Measurements from ENCODE around the gene C2CD2. TPM values are rescaled to one million over a fixed set of nuclear protein-coding genes. Genes with fewer than 3 reads are reported as not detected.

The C2CD2 gene
- total and polyA plus RNA-seq, 2 donors (not counting 1 experiment from before 2014, with no cell fraction given), result 6.8 to 11.9 TPM

DNA sequence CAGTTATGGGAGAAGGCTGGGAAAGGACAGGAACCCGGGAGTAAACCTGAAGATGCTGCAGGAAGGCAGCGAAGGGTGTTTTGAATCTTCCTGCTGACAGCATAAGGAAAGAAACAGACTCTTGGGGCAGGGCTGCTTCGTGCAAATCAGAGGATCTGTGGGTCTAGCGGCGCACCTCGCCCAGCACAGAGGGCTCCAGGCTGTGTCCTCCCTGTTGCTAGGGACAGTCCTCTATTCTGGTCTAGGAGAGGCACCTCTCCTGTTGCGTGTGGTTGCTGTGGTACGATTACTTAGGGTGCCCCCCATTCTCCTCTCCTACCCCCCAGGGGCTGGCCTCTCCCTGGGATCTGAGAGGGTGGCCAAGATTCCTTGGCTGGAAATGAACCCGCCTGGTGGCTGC, 11.4 kb downstream of the C2CD2 start:
- H3K4me3 Mint-ChIP-seq, result no peak overlapping the region
- H3K9me3 Mint-ChIP-seq (ENCODE audit: insufficient read depth), result no peaks in the 10 kb centered on the region
- no peak overlapping the region for H3K27ac Mint-ChIP-seq
- H3K4me1 Mint-ChIP-seq, result no peaks in the 10 kb centered on the region
- Histone ChIP-seq H4K20me1 (ENCODE audit: control insufficient read depth, insufficient read depth, low read length, poor library complexity, severe bottlenecking) (no peaks in the 10 kb centered on the region), H2AFZ (ENCODE audit: insufficient read depth, low read depth, low read length, poor library complexity, severe bottlenecking) (no peak overlapping the region), H3K27ac (ENCODE audit: low read length in 2 of 2) (no peak overlapping the region), H3K4me2 (replicated peaks; ENCODE audit: low read depth, low read length, poor library complexity, severe bottlenecking) (no peak overlapping the region), H3K9me3 (ENCODE audit: control extremely low read depth in 1 of 3, control insufficient read depth in 2 of 3, insufficient read depth in 1 of 3, low read length in 2 of 3) (no peaks in the 10 kb centered on the region), H3K27me3 (replicated peaks in 1 of 4; ENCODE audit: control extremely low read depth in 1 of 4, control insufficient read depth in 3 of 4, insufficient read depth in 4 of 4, low read length in 3 of 4) (peaks cover 0 to 3% (median 0%) of the 10 kb centered on the region in 4 experiments), H3K4me3 (ENCODE audit: control extremely low read depth in 1 of 5, extremely low read depth in 1 of 5, insufficient read depth in 1 of 5, low read depth in 2 of 5, low read length in 4 of 5) (no peak overlapping the region), H3K4me1 (ENCODE audit: control insufficient read depth in 2 of 2, insufficient read depth in 2 of 2, low read length in 2 of 2) (no peaks in the 10 kb centered on the region), H3K79me2 (ENCODE audit: control insufficient read depth, insufficient read depth, low read length) (no peaks in the 10 kb centered on the region), H3K36me3 (replicated peaks in 1 of 2; ENCODE audit: control extremely low read depth in 1 of 2, control insufficient read depth in 1 of 2, extremely low read depth in 1 of 2, insufficient read depth in 2 of 2, low read length in 1 of 2) (no peaks in the 10 kb centered on the region), H3K9ac (ENCODE audit: low read length) (no peak overlapping the region)
- ChIA-PET POLR2A (interaction anchor here (0.5 kb wide), 1 partner anchor 40 kb away, joined by 5 read pairs; no protein-coding TSS in a partner anchor), CTCF (interaction anchor here (0.6 kb wide), 1 partner anchor 10 kb away, joined by 3 read pairs; no protein-coding TSS in a partner anchor)
- WGBS (ENCODE audit: insufficient coverage), result 90% methylated on average over 7 of the region's 9 CpGs
- DNase-seq, result no peak
- H3K27me3 Mint-ChIP-seq, result peaks cover 4% of the 10 kb centered on the region
- TF ChIP-seq CTCF (IDR thresholded peaks at IDR 0.05), result no peak
- no peak for TF ChIP-seq EZH2 (IDR thresholded peaks at IDR 0.05; ENCODE audit: borderline replicate concordance, insufficient read depth, low read depth, low read length, poor library complexity, severe bottlenecking)
- ATAC-seq (ENCODE audit: low read depth), result no peak
- intact Hi-C loops (cut with micrococcal nuclease), result no loop called here

DNA sequence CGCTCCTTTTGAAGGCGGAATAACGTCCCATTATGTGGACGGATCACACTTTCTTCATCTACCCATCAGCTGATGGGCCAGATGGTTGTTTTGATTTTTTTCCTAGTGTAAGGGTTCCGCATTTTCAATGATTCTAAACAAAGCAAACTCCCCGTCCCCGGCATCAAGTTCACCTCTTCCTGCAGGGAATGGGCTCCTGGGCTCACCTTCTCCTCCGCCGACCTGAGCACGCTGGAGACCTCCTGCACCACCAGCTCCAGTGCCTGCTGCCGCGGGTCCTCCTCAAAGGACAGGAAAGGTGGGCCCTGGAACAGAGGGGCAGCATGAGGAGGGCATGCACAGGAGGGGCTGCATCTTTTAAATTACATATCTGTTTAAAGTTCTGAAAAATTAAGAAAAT, 11.9 kb downstream of the C2CD2 start:
- Mint-ChIP-seq H3K27ac (no peak overlapping the region), H3K4me1 (no peaks in the 10 kb centered on the region)
- POLR2A ChIA-PET, result interaction anchor here (0.5 kb wide), 1 partner anchor 40 kb away, joined by 5 read pairs; no protein-coding TSS in a partner anchor

More for the DNA sequence above, 11.9 kb downstream of the C2CD2 start:
- Histone ChIP-seq H3K9ac (ENCODE audit: low read length) (no peak overlapping the region), H4K20me1 (ENCODE audit: control insufficient read depth, insufficient read depth, low read length, poor library complexity, severe bottlenecking) (no peaks in the 10 kb centered on the region), H3K4me2 (replicated peaks; ENCODE audit: low read depth, low read length, poor library complexity, severe bottlenecking) (no peak overlapping the region), H3K36me3 (replicated peaks in 1 of 2; ENCODE audit: control extremely low read depth in 1 of 2, control insufficient read depth in 1 of 2, extremely low read depth in 1 of 2, insufficient read depth in 2 of 2, low read length in 1 of 2) (no peaks in the 10 kb centered on the region), H3K79me2 (ENCODE audit: control insufficient read depth, insufficient read depth, low read length) (no peaks in the 10 kb centered on the region), H3K27ac (ENCODE audit: low read length in 2 of 2) (no peak overlapping the region), H3K9me3 (ENCODE audit: control extremely low read depth in 1 of 3, control insufficient read depth in 2 of 3, insufficient read depth in 1 of 3, low read length in 2 of 3) (no peaks in the 10 kb centered on the region), H3K27me3 (replicated peaks in 1 of 4; ENCODE audit: control extremely low read depth in 1 of 4, control insufficient read depth in 3 of 4, insufficient read depth in 4 of 4, low read length in 3 of 4) (peaks cover 0 to 3% (median 0%) of the 10 kb centered on the region in 4 experiments), H2AFZ (ENCODE audit: insufficient read depth, low read depth, low read length, poor library complexity, severe bottlenecking) (no peak overlapping the region), H3K4me3 (ENCODE audit: control extremely low read depth in 1 of 5, extremely low read depth in 1 of 5, insufficient read depth in 1 of 5, low read depth in 2 of 5, low read length in 4 of 5) (no peak overlapping the region), H3K4me1 (ENCODE audit: control insufficient read depth in 2 of 2, insufficient read depth in 2 of 2, low read length in 2 of 2) (no peaks in the 10 kb centered on the region)
- CTCF ChIA-PET, result no interaction called here
- H3K9me3 Mint-ChIP-seq (ENCODE audit: insufficient read depth), result no peaks in the 10 kb centered on the region
- TF ChIP-seq EZH2 (IDR thresholded peaks at IDR 0.05; ENCODE audit: borderline replicate concordance, insufficient read depth, low read depth, low read length, poor library complexity, severe bottlenecking), result no peak
- TF ChIP-seq CTCF (IDR thresholded peaks at IDR 0.05), result no peak
- 100% methylated on average over 5 of the region's 12 CpGs for WGBS (ENCODE audit: insufficient coverage)
- H3K27me3 Mint-ChIP-seq, result peaks cover 4% of the 10 kb centered on the region
- H3K4me3 Mint-ChIP-seq, result no peak overlapping the region
- intact Hi-C loops (cut with micrococcal nuclease), result no loop called here
- DNase-seq (no peak), ATAC-seq (ENCODE audit: low read depth) (no peak)
